HTERT RPE-1 (cell line): ENCODE measurements around the gene SLC35D1.
"Not testable (repeated sequence)": the region's sequence is repeated elsewhere in the genome, so short reads cannot be mapped to it uniquely, and the experiment has no call there.

Experiments used
- in situ Hi-C: fragments of 300-500 bp; cut with MboI; formaldehyde crosslinking; loops from 4 replicates; pipeline ENCODE4 v1.14.3; 2020; ENCODE audit warnings: low sequenced_read_pairs

The SLC35D1 gene

DNA sequence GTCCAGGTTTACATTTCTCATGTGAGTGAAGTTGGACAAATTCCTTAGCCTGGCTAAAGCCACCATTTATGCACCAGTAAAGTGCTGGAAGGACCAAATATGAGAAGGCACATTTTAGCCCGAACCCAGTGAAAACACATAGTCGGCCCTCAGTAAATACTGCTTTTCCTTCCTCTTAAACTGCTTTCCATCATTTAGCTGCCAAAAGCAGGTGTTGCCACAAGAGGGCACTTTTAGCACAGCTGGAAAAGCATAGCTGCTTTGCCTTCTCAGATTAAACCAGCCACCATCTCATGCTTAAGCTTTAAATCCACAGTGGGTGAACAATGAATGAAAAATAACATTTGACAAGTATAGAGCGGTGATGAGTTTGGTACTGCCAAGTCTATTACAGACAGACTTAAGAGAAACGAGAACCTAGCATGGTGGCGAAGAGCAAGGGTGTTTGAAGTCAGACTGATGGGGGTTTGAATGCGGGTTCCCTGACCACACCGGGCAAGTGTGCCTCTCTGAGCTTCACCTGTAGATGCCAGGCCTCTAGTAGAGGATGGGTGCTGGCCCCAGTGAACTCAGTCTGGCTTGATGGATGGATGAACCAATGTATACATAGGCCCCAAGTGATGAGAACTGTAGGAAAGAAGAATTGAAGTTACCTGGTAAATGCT lies 57.8 kb downstream of the SLC35D1 start:
- in situ Hi-C loops = no loop called here

DNA sequence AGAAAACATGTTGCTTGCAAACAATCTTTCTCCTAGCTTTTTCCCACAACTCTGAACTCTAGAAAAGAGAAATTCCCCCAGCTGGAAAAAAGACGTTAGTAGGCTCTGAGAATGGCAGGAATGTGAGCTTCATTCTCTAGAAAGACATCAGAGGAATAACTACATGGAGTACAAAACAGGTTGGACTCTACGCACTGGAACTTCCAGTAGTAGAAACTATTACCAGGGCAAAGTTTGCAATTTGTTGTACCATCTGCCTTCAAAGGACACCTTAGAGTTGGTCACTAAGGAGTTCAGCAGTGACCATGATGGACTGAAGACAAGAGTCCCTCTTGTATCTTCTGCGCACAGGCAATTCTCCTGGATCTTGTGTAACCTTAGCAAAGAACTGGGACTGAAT lies 60.9 kb downstream of the SLC35D1 start:
- in situ Hi-C loops = no loop called here

DNA sequence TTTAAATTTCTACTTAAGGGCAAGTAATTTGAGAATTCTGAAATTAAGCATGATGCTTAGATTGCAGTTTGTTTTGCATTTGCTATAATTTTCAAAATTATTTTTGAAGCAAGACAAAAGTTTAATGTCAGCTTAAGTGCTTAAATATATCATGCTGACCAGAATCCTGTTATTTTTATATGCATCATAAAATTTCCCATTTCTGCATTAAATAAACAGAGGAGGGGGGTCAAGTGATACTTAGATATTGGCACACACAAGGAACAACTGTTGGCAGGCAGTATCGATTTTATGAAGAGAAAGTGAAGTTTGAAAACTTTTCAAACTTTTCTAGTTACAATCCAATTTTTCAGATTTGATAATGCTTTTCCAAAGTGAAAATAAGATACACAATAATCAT lies 68.1 kb downstream of the SLC35D1 start:
- in situ Hi-C loops = no loop called here

DNA sequence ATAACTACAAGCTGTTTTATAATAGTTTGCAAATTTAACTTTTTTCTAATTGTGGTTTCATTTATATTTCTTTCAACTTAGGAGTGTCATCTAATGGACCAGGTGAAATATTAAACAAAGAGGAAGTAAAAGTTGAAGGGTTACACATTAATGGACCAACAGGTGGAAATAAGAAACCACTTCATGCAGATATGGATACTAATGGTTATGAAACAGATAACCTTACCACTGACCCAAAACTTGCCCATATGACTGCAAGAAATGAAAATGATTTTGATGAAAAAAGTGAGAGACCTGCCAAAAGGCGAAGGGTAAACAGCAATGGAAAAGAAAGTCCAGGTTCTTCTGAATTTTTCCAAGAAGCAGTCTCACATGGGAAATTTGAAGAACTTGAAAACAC lies 69.5 kb downstream of the SLC35D1 start:
- in situ Hi-C loops = no loop called here

DNA sequence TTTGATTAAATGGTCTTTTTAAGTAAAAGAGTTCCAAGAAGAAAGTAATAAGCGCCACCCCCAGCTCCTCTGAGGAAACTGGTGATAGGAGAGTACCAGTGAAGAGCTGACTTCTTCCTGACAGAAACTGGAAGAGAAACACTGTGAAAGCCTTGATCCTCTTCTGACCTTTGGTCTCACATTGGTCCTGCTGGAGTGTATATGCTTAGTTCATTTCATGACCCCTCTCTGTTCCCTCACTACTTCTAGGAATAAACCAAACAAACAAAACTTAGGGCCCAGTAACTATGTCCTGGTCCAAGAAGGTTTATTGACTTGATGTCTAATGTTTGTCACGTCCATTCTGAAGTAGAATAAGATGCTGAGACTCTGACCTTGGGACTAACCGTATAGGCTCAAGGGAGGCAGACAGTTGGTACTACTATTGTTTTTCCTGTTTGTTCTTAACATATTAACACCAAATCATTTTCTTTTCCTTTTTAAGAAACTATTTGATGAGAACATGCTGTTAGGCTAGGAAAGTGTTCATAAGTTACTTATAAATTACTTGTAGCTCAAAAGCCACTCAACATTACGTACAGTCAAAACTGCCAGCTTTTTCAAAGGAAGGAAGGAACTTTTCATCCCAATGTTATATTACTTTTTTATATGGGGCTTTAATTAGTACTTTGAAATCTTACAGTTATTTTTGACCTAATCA lies 71.2 kb downstream of the SLC35D1 start:
- in situ Hi-C loops = no loop called here

DNA sequence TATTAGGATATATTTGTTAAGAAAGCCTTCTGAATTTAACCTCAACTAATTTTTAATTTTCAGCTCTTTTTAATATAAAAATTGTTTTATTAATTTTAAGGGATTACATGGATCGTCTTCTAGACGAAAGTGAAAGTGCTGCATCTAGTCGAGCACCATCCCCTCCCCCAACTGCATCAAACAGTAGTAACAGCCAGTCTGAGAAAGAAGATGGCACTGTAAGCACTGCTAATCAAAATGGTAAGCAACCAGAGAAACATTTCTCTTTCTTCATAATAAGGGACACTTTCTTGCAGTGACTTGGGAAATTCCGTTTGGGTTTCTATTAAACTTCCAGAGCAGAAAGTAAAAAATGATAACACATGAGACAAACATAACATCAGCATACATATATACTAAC lies 72.3 kb downstream of the SLC35D1 start:
- in situ Hi-C loops = no loop called here

DNA sequence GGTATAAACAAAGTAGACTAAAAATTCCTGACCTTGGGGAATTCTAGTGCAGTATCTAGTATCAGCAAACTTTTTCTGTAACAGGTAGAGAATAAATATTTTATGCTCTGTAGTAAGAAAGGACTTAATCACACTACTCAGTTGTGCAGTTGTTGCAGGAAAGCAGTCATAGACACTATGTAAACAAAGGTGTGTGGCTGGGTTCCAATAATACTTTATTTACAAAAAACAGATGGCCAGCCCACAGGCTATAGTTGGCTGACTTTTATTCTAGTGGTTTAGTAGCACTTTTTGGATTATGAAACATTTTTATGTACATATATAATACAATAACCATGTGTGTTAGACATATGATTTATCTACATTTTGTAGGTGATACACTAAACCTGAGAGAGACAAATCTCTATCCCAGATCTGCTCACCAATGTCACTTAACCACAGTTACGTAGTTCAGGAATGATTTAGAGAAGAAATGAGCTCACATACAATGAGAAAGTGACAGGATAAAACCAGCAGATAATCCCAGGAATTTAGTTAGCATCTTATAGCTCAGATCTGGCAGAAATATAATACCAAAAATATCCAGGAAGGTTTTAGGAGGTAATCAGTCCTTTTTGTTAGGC lies 73.1 kb downstream of the SLC35D1 start:
- in situ Hi-C loops = no loop called here

DNA sequence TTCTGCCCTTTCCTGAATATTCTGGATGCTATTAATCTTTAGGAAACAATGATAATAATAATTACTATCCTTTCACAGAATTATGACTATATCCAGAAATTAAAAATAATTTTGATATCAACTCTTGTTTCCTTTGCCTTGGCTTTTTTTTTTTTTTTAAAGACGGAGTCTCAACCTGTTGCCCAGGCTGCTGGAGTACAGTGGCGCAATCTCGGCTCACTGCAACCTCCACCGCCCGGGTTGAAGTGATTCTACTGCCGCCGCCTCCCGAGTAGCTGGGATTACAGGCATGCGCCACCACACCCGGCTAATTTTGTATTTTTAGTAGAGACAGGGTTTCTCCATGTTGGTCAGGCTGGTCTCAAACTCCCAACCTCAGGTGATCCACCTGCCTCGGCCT lies 74.3 kb downstream of the SLC35D1 start:
- in situ Hi-C loops = not testable (repeated sequence)

DNA sequence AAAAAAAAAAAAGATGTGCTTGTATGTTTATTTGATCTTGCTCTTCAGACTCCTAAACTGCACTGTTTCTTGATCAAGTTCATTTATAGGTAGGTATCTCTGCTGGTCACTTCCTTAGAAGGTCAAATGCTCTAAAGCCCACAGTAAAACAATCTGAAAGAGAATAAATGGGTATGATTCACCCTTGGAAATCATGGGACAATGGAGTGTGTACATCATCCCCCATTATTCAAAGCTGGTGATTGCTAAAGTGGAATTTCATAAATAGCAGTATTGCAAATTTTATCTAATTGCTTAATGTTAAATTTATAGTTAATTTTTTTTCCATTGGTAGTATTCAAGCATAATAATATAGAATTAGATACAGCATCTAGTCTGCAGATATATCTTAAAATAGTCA lies 75.7 kb downstream of the SLC35D1 start:
- in situ Hi-C loops = no loop called here

DNA sequence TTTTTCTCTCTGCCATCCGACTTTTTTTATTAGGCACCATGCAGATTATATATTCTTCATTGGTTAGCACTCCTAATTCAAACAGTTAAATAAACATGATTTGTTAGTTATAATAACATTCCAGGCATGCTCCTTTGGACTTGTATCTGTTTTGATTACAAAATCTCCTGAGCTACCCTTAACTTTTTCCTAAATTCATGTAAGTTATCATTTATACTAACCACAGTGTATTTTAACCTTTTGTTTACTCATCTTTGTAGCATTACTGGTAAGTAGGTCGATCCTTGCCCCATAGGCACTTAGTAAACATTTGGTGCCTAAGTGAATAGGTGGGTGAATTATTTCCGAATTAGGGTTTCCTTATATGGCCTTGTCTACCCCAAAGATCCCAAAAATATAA lies 85.4 kb downstream of the SLC35D1 start:
- in situ Hi-C loops = no loop called here

DNA sequence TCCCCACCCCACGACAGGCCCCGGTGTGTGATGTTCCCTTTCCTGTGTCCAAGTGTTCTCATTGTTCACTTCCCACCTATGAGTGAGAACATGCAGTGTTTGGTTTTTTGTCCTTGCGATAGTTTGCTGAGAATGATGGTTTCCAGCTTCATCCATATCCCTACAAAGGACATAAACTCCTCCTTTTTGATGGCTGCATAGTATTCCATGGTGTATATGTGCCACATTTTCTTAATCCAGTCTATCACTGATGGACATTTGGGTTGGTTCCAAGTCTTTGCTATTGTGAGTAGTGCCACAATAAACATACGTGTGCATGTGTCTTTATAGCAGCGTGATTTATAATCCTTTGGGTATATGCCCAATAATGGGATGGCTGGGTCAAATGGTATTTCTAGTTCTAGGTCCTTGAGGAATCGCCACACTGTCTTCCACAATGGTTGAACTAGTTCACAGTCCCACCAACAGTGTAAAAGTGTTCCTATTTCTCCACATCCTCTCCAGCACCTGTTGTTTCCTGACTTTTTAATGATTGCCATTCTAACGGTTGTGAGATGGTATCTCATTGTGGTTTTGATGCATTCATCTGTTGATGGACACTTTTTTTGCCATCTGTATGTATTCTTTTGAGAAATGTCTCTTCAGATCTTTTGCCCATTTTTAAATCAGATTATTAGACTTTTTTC lies 87.6 kb downstream of the SLC35D1 start:
- in situ Hi-C loops = not testable (repeated sequence)

DNA sequence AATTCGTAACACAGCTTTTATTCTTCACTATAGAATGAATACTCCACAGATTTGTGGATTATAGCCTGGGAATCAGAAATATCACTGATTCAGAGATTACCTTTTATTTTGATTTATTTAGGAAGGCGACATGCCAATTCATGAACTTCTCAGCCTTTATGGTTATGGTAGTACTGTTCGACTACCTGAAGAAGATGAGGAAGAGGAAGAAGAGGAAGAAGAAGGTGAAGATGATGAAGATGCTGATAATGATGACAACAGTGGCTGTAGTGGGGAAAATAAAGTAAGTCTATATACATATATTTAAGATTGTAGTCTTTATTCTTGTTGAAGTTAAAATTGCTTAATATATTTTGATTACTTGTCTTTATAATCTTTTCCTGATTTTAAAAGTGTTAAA lies 96.0 kb downstream of the SLC35D1 start:
- in situ Hi-C loops = no loop called here

DNA sequence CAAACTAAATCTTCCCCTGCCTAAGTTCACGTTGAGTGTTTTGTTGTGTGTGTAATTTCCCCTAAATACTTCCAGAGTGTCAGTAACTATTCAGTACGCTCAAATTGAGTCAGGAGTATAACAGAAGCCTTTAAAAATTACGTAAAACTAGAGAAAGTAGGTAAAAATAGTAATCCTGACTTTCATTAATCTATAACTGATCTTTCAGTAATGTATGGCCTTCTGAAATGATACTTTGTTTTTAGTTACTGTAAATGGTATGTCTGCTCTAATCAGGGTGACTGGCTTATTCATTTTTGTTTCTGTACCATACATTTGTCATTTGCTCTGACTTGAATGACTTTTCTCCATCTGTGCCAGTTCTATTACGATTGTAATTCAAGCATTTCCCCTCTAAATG lies 99.7 kb downstream of the SLC35D1 start:
- in situ Hi-C loops = no loop called here

DNA sequence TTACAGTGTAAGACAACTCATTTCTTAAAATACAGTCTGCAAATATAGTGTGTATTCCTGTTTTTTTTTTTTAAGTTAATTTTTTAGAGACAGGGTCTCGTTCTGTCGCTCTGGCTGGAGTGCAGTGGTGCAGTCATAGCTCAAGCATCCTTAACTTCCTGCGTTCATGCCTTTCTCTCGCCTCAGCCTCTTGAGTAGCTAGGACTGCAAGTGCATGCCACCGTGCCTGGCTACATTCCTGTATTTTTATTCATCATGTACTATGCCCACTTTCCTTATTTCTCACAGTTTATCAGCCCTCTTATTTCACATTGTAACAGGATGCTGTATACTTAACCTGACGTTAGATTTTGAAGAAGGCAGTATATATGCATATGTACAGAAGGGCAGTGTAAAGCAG lies 102.4 kb downstream of the SLC35D1 start:
- in situ Hi-C loops = no loop called here
